Stromal cell of bone marrow (primary cell): ENCODE data around the gene LIMCH1.

Source experiments
- DNase-seq: peaks from one replicate; pipeline ENCODE4 v3.0.0-alpha.2; 2012; ENCODE audit warnings: low read depth

LIMCH1 gene

GRCh38 chr4:41571422-41571821 lies 33.5 kb downstream of the LIMCH1 start:
- no peak for DNase-seq

- no peak for DNase-seq
Measured at GRCh38 chr4:41572516-41572915, 34.6 kb downstream of the LIMCH1 start.

- no peak for DNase-seq
Measured at GRCh38 chr4:41572956-41573355, 35.0 kb downstream of the LIMCH1 start.

- DNase-seq: no peak
Measured at GRCh38 chr4:41573502-41574001, 35.6 kb downstream of the LIMCH1 start.

- DNase-seq: no peak
Measured at GRCh38 chr4:41575207-41575606, 37.2 kb downstream of the LIMCH1 start.

- no peak for DNase-seq
Measured at GRCh38 chr4:41575665-41576064, 37.7 kb downstream of the LIMCH1 start.

DNA sequence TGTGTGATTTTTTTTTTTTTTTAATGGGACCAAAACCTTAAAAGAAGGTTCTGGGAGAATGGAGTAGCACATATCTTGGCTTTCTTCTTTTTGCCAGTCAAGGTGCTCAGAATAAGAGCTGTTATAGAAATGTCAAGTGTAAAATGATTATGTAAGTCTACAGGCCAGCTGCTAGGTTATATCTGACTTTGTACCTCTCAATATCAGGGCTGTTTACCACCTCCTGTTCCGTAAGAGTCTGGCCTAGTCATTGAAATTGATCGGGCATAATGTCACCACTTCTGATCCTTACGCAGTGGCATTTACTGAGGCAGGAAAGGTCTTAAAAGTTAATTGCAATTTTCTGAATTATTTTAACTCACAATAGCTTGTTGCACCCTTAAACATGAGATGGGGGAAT lies 41.1 kb downstream of the LIMCH1 start:
- DNase-seq: no peak

GRCh38 chr4:41579526-41579925 lies 41.6 kb downstream of the LIMCH1 start:
- no peak for DNase-seq

DNA sequence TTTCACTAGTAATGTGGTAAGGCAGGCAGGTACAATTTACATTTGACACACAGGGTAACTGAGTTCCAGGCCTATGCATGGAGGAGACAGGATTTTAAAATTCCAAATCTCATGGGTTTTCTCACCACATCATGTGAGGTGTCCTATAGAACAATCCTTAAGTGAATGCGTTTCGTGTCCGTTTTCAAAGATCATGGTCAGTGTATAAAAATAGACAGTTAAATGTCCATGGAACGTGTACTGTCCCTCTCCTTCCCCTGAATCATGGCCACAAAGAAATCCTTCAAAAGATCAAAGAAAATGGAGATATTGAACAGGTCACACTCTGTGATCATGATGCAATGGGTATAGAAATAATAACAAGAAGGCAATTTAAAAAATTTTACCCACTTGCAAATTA lies 42.0 kb downstream of the LIMCH1 start:
- no peak for DNase-seq

GRCh38 chr4:41586675-41587225 lies 48.8 kb downstream of the LIMCH1 start:
- no peak for DNase-seq

- no peak for DNase-seq
Measured at GRCh38 chr4:41587286-41587685, 49.3 kb downstream of the LIMCH1 start.

GRCh38 chr4:41590591-41590990 lies 52.6 kb downstream of the LIMCH1 start:
- DNase-seq: no peak

- no peak for DNase-seq
Measured at GRCh38 chr4:41594432-41594831, 56.5 kb downstream of the LIMCH1 start.

- no peak for DNase-seq
Measured at GRCh38 chr4:41597494-41597893, 59.5 kb downstream of the LIMCH1 start.

DNA sequence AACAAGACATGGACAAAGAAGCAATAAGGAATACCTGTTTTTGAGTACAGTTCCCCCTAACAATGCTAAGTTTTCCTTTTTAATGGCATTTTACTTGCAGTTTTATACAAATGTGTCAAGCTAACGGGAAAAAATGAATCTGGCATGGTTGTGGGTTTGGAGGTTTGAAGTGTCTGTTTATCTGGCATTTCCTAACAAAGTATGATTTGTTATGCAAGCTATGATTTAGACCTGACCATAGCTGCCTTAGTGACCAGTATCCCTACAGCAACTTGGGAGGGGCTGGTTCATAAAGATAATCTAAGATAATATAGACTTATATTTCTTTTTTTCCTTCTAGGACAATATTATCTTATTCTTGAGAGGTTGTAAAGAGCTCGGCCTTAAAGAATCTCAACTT lies 60.6 kb downstream of the LIMCH1 start:
- no peak for DNase-seq

- no peak for DNase-seq
Measured at GRCh38 chr4:41599192-41599786, 61.3 kb downstream of the LIMCH1 start.

GRCh38 chr4:41600243-41600912 lies 62.4 kb downstream of the LIMCH1 start:
- peak; percentile 14 for DNase-seq

DNA sequence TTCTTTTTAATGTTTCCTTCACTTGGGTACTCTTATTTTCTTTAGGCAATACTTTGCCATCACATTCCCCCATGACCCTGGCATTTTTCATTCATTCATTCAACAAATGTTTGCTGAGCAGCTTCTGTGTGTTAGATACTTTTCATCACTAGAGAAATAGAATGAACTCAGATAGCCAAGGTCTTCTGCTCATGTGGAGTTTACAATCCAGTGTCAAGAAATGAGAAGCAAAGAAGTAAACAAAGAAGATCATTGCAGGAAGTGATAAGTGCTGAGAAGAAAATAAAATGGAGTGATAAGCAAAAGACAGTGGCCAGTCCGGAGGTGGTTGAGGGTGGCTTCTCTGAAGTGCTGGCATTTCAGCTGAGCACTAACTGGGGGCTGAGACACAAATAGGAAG lies 63.1 kb downstream of the LIMCH1 start:
- DNase-seq: no peak

DNA sequence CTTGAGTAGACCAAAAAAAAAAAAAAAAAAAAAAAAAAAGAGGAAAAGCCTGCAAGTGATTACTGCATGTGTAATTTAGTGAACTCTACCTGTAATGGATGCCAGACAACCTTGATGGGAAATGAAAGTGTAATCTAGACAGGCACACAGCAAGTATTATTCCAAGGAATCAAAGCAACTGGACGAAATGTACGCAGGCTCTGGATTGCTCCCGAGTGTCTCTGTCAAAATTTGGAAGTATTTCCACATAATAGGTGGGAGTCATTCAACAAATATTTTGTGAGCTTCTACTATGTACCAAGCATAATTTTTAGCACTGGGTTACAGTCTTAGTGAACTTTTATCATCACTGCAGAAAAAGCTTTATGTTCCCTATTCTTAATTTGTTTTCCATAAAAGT lies 64.2 kb downstream of the LIMCH1 start:
- no peak for DNase-seq

DNA sequence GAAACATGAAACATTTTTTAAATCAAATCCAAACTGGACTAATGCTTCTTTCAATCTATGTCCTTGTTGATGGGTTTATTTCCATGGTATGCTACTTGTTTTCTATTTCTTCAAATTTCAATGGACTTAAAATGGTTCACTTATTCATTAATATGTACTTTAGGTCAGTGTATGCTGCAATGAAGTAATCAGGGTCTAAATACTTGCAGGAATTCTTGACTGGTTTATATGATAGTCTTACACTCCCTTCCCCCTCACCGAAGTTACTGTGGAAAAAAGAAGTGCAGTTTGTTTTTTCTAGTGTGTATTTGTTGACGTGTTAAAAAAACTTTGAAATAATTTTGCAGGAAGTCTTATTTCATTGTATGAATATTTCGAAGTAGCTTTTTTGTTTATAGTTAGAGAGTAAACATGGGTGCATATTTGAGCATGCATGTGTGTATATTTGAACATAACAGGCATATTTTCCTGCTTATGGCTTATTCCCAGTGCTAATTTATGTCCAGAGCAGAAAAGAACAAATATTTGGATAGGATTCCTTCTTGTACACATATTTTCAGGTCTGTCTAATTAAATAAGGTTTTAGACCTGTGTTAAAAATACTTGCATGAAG lies 65.0 kb downstream of the LIMCH1 start:
- no peak for DNase-seq

DNA sequence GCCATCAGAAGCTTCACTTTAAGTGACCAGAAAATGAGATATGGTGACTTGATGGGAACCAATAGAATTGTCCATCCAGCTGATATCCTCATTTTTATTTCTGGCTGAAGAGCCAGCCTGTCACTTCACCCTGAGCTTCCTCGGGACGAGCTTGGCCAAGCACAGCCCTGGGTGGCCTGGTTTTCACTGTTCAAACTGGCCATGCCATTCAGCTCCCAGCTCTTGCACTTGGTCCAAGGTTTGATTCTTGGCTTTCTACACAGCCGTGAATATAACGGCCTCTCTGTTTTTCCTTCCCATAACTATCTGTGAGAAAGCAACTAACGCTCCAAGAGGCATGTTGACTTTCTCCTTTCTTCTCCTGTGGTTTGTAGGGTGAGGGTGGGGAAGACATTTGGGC lies 71.9 kb downstream of the LIMCH1 start:
- no peak for DNase-seq

GRCh38 chr4:41610474-41610873 lies 72.5 kb downstream of the LIMCH1 start:
- DNase-seq: no peak

DNA sequence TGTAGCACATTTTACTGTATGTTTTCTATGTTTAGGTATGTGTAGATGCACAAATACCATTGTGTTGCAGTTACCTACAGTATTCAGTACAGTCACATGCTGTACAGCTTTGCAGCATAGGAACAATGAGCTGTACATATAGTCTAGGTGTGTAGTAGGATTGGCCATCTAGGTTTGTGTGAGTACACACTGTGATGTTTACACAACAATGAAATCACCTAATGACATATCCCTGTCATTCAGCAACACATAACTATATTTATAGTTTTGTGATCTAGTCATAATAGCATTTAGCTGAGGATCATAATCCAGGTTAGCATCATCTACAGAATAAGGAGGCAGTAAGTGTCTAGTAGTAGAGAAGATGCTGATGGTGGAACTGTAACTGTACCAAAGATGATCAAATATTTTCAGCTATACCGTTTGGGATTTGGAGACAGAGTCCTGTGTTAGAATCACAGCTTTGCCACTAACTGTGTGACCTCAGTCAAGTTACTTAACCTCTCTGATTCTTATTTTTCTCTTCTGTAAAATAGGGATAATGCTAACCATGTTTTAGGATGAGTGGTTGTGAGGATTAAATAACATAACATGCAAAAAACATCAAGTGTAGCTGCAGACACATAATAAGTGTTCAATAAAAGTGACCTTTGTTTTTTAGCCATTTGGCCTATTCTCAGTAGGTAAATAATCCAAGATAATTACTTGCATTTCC lies 73.3 kb downstream of the LIMCH1 start:
- no peak for DNase-seq
